Stomach (tissue), 4 donors: ENCODE measurements around the gene ETV6.

Experiments
- CTCF ChIP-seq, 7 experiments: fragments of 450-650 bp in 4 of 7; fragments of 200-600 bp in 3 of 7; sonication (generic) in 3 of 7; IDR thresholded peaks; one replicate each; pipeline ENCODE4 v1.5.1; 2016 to 2019; ENCODE audit warnings: antibody characterized with exemption in 7 of 7, control low read depth in 2 of 7, mild to moderate bottlenecking in 1 of 7
- EP300 ChIP-seq: sonication (generic); formaldehyde crosslinking; IDR thresholded peaks from one replicate; pipeline ENCODE4 v1.6.1; 2017; ENCODE audit warnings: antibody characterized with exemption
- POLR2A ChIP-seq, 4 donors: fragments of 450-650 bp; IDR thresholded peaks; one replicate each; pipeline ENCODE4 v1.6.1; 2016; ENCODE audit warnings: antibody characterized with exemption in 4 of 4, control low read depth in 2 of 4, mild to moderate bottlenecking in 1 of 4, moderate library complexity in 1 of 4

- TF ChIP-seq CTCF (IDR thresholded peaks at IDR 0.05) (no peak), POLR2A (IDR thresholded peaks at IDR 0.05) (no peak), EP300 (no peak)
These were observed 61.4 kb downstream of the ETV6 start for GRCh38 chr12:11710906-11711305.
